Gastrocnemius medialis (tissue), 4 donors: ENCODE data around the gene GAB1. TPM values are rescaled to one million over a fixed set of nuclear protein-coding genes. Genes with fewer than 3 reads are reported as not detected.

ENCODE experiments used
- ATAC-seq, 2 donors: fragments of 150-250 bp; one replicate each; pipeline ENCODE4 v1.9.1; 2016
- DNase-seq, 2 donors: peaks; one replicate each; pipeline ENCODE4 v3.0.0-alpha.2; 2019
- H3K27ac ChIP-seq, 4 donors: fragments of 200-600 bp; sonication (generic); 1 replicate in 1 of 4; 2 replicates in 3 of 4; pipeline ENCODE4 v1.5.1; 2016 to 2018; ENCODE audit warnings: mild to moderate bottlenecking in 2 of 4, moderate library complexity in 1 of 4
- H3K27me3 ChIP-seq, 3 donors: fragments of 200-600 bp; sonication (generic) in 2 of 3; 1 replicate in 1 of 3; 2 replicates in 2 of 3; pipeline versions ENCODE4 v1.5.1 to v1.6.0; 2016 to 2019; ENCODE audit warnings: mild to moderate bottlenecking in 1 of 3, moderate library complexity in 1 of 3
- H3K36me3 ChIP-seq, 2 donors: fragments of 200-600 bp; sonication (generic) in 1 of 2; one replicate each; pipeline ENCODE4 v1.5.1; 2017 to 2018
- H3K4me1 ChIP-seq, 2 donors: fragments of 200-600 bp; sonication (generic) in 1 of 2; one replicate each; pipeline ENCODE4 v1.5.1; 2016 to 2017; ENCODE audit warnings: mild to moderate bottlenecking in 2 of 2
- H3K4me3 ChIP-seq, 4 donors: fragments of 200-600 bp; sonication (generic) in 3 of 4; 1 replicate in 1 of 4; 2 replicates in 3 of 4; pipeline ENCODE4 v1.5.1; 2016 to 2019; ENCODE audit warnings: mild to moderate bottlenecking in 2 of 4
- H3K9me3 ChIP-seq, 3 donors: fragments of 200-600 bp; sonication (generic) in 2 of 3; 1 replicate in 1 of 3; 2 replicates in 2 of 3; pipeline ENCODE4 v1.5.1; 2016 to 2019
- CTCF ChIP-seq, 5 experiments: fragments of 450-650 bp in 3 of 5; fragments of 200-600 bp in 2 of 5; sonication (generic) in 2 of 5; IDR thresholded peaks in 4 of 5; conservative IDR thresholded peaks in 1 of 5; 1 replicate in 4 of 5; 2 replicates in 1 of 5; pipeline ENCODE4 v1.5.1; 2016 to 2019; ENCODE audit warnings: antibody characterized with exemption in 5 of 5, mild to moderate bottlenecking in 3 of 5, moderate library complexity in 3 of 5
- POLR2A ChIP-seq, 2 donors: fragments of 450-650 bp; IDR thresholded peaks; one replicate each; pipeline ENCODE4 v1.6.1; 2017; ENCODE audit warnings: antibody characterized with exemption in 2 of 2, mild to moderate bottlenecking in 2 of 2, moderate library complexity in 2 of 2
- in situ Hi-C, 4 donors: fragments of 200-750 bp; cut with MboI; loops; one replicate each; pipeline versions ENCODE4 v1.15.0 to v1.8.0; 2017; ENCODE audit warnings: low sequenced_read_pairs in 4 of 4
- intact Hi-C: fragments of 100-400 bp; cut with DNase I; formaldehyde crosslinking; loops from one replicate; pipeline ENCODE4 v1.15.1; 2023; ENCODE audit warnings: low total_unique reads
- total RNA-seq, 4 donors: library from RNA; depleted of rRNA; stranded (reverse); fragments of >200 nt; gene quantifications; one replicate each; pipeline versions ENCODE4 v1.1.0 to v1.2.3, GENCODE V29; 2016

Gene GAB1
- total RNA-seq, 4 donors from 2014 or later: 11.4 to 27.9 (median 26.6) TPM

DNA sequence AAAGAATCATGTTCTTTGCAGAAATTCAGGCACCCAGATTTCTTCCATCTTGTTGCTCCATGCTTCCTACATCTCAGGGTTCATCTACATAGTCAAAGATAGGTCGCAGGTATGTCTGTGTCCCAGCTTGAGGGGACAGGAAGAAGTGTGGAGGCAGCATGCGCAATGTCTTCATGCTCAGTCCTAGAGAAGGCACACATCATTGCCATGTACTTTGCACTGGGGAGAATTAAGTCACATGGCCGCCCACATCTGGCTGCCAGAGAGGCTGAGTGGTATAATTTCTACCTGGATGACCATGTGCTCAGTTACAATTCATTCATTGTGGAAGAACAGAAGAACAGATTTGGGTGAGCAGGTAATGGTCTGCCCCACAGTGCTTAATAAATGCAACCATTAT lies 54.1 kb downstream of the GAB1 start:
- Histone ChIP-seq H3K9me3 (no peaks in the 10 kb centered on the region), H3K4me1 (peaks cover 72 to 87% of the 10 kb centered on the region in 2 donors), H3K27ac (peak overlapping the region; percentile 66 to 83 (median 73)), H3K4me3 (no peak overlapping the region), H3K27me3 (no peaks in the 10 kb centered on the region), H3K36me3 (no peaks in the 10 kb centered on the region)
- ATAC-seq (no peak), DNase-seq (no peak)
- TF ChIP-seq POLR2A (IDR thresholded peaks at IDR 0.05) (no peak), CTCF (IDR thresholded peaks at IDR 0.05 in 4 of 5, conservative IDR thresholded peaks at IDR 0.05 in 1 of 5) (no peak)
- in situ Hi-C loops: no loop called here
- intact Hi-C loops: no loop called here

DNA sequence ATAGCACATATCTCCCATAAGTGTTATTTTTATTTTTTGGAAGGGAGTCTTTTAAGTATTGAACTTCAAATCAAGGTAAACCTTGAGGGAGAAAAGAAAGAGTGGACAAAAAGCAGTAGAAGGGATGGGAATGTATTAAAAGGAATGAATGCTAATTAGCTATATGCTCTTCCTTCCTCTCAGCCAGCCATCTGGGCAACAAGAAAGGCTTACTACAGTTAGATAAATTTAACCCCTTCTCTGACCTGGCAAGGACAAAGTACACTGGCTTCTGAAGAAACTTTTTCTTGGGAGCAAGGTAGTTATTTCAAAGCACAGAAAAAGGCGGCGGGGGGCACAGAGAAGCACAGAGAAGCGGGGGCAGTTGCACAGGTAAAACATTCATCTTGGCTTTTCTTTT lies 54.6 kb downstream of the GAB1 start:
- peaks cover 71 to 87% of the 10 kb centered on the region in 2 donors for H3K4me1 ChIP-seq

DNA sequence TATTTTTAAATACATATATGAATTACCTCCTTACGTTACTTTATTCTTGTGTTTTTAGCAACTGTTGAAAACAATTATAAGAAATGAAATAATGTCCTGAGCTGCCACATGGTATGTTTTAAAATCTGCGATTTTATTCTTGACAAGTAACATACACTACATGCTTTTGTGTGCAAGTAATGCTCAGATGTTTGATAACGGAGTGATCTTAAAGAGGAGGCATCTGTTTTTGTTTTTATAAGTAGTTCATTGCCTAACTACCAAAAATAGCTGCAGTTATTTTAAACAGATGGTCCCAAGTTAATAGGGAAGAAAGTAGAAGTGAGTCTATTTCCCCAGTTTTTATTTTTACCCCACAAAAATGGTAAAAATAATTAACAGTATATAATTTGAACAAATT lies 55.2 kb downstream of the GAB1 start:
- DNase-seq: no peak
- Histone ChIP-seq H3K9me3 (no peaks in the 10 kb centered on the region), H3K36me3 (no peaks in the 10 kb centered on the region), H3K4me3 (peak overlapping the region in 1 of 4 donors; percentile 9), H3K27ac (peak overlapping the region; percentile 33 to 83 (median 73)), H3K27me3 (no peaks in the 10 kb centered on the region), H3K4me1 (peaks cover 74 to 94% of the 10 kb centered on the region in 2 donors)
- no peak for ATAC-seq
- intact Hi-C loops (no loop called here), in situ Hi-C loops (no loop called here)
- TF ChIP-seq CTCF (IDR thresholded peaks at IDR 0.05 in 4 of 5, conservative IDR thresholded peaks at IDR 0.05 in 1 of 5): no peak
- TF ChIP-seq POLR2A (IDR thresholded peaks at IDR 0.05): no peak

More for the DNA sequence above, 54.6 kb downstream of the GAB1 start:
- no peaks in the 10 kb centered on the region for H3K27me3 ChIP-seq
- in situ Hi-C loops (no loop called here), intact Hi-C loops (no loop called here)
- no peak for ATAC-seq
- no peak for TF ChIP-seq CTCF (IDR thresholded peaks at IDR 0.05 in 4 of 5, conservative IDR thresholded peaks at IDR 0.05 in 1 of 5)
- TF ChIP-seq POLR2A (IDR thresholded peaks at IDR 0.05): no peak
- H3K9me3 ChIP-seq: no peaks in the 10 kb centered on the region
- H3K36me3 ChIP-seq: no peaks in the 10 kb centered on the region
- DNase-seq: no peak
- no peak overlapping the region for H3K4me3 ChIP-seq
- H3K27ac ChIP-seq: peak overlapping the region; percentile 66 to 83 (median 73)

- peak overlapping the region; percentile 2 to 83 (median 38) for H3K27ac ChIP-seq
- no peaks in the 10 kb centered on the region for H3K27me3 ChIP-seq
- in situ Hi-C loops: no loop called here
- H3K4me1 ChIP-seq: peaks cover 82 to 94% of the 10 kb centered on the region in 2 donors
- H3K36me3 ChIP-seq: no peaks in the 10 kb centered on the region
- ATAC-seq (no peak), DNase-seq (no peak)
- intact Hi-C loops: no loop called here
- no peaks in the 10 kb centered on the region for H3K9me3 ChIP-seq
- TF ChIP-seq CTCF (IDR thresholded peaks at IDR 0.05 in 4 of 5, conservative IDR thresholded peaks at IDR 0.05 in 1 of 5) (no peak), POLR2A (IDR thresholded peaks at IDR 0.05) (no peak)
- H3K4me3 ChIP-seq: no peak overlapping the region
Observed at GRCh38 chr4:143393195-143393594, 56.5 kb downstream of the GAB1 start.
